ENCODE measurements around the gene VDAC2.

DNA sequence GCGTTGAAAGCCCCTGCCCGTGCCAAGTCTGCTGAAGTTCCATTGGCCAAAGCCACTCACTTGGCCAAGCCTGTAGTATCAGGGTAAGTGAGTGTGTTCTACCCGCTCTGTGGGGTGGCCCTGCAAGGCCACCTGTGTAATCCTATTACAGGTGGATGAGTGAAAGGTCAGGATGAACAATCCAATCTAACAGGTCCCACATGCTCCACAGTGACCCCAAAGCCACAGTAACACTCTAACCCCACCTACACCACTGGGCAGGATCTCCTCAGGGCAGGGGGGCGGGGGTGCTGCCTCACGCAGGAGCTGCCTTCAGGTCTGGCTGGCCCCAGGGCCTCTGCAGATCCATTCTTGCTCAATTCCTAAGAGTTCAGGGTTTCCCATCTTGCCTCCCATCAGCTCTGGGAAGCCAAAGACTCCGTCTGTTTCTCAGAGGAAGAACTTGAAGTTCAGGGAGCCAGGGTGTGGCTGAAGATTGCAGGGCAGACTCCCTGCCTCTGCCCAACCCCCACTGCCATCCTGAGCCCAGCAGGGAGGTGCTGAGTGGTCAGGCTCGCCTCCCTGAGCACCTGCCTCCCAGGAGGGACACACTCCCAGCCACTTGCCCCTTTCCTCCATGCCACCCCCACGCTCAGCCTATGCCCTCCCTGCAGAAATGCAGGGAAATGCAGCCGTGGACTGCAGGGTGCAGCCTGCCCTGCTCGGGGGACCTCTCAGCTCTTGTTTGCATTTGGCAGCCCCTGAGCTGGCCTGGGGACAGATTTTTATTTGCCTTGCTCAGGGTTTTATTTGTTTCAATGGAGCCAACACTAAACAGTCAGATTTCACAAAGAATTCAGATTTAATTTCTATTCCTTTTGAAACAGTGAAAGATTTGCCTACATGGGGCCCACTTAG lies 35.0 kb downstream of the VDAC2 start:
- TF ChIP-seq, protein P1, sequence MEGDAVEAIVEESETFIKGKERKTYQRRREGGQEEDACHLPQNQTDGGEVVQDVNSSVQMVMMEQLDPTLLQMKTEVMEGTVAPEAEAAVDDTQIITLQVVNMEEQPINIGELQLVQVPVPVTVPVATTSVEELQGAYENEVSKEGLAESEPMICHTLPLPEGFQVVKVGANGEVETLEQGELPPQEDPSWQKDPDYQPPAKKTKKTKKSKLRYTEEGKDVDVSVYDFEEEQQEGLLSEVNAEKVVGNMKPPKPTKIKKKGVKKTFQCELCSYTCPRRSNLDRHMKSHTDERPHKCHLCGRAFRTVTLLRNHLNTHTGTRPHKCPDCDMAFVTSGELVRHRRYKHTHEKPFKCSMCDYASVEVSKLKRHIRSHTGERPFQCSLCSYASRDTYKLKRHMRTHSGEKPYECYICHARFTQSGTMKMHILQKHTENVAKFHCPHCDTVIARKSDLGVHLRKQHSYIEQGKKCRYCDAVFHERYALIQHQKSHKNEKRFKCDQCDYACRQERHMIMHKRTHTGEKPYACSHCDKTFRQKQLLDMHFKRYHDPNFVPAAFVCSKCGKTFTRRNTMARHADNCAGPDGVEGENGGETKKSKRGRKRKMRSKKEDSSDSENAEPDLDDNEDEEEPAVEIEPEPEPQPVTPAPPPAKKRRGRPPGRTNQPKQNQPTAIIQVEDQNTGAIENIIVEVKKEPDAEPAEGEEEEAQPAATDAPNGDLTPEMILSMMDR (IDR thresholded peaks at IDR 0.05): no peak
- TF ChIP-seq POLR2A (IDR thresholded peaks at IDR 0.05): no peak
